GM23338 (cell line): ENCODE data around the gene SCPEP1. TPM values are rescaled to one million over a fixed set of nuclear protein-coding genes. Genes with fewer than 3 reads are reported as not detected.

Experiments
- ATAC-seq: fragments of 200-7000 bp; cut with Tn5 transposase; 3 replicates; pipeline ENCODE4 v1.9.1; 2020
- DNase-seq: peaks from one replicate; pipeline ENCODE4 v3.0.0-alpha.2; 2015; ENCODE audit warnings: low spot score
- H2AFZ ChIP-seq: fragments of 200-600 bp; sonication (generic); 2 replicates; pipeline ENCODE4 v1.8.0; 2016; ENCODE audit warnings: antibody characterized with exemption, mild to moderate bottlenecking, moderate library complexity
- H3F3A ChIP-seq: fragments of 200-600 bp; sonication (generic); replicated peaks from 2 replicates; pipeline ENCODE4 v1.8.0; 2017; ENCODE audit warnings: antibody characterized with exemption, mixed run types, low read depth
- H3K27ac ChIP-seq: fragments of 200-600 bp; sonication (generic); 2 replicates; pipeline ENCODE4 v1.6.1; 2016; ENCODE audit warnings: low read depth
- H3K27me3 ChIP-seq: fragments of 200-600 bp; sonication (generic); 2 replicates; pipeline ENCODE4 v1.8.0; 2016; ENCODE audit warnings: mild to moderate bottlenecking, mixed run types, moderate library complexity; ENCODE audit not compliant: insufficient read depth
- H3K36me3 ChIP-seq: fragments of 200-600 bp; sonication (generic); 2 replicates; pipeline ENCODE4 v1.8.0; 2016; ENCODE audit warnings: mild to moderate bottlenecking; ENCODE audit not compliant: insufficient read depth
- H3K4me1 ChIP-seq: fragments of 200-600 bp; sonication (generic); 2 replicates; pipeline ENCODE4 v1.8.0; 2016; ENCODE audit warnings: mild to moderate bottlenecking, moderate library complexity; ENCODE audit not compliant: insufficient read depth
- H3K4me2 ChIP-seq: fragments of 200-600 bp; sonication (generic); 2 replicates; pipeline ENCODE4 v1.7.1; 2017; ENCODE audit warnings: mixed run types
- H3K4me3 ChIP-seq: fragments of 200-600 bp; sonication (generic); 2 replicates; pipeline ENCODE4 v1.6.1; 2016; ENCODE audit warnings: mixed run types
- H3K79me2 ChIP-seq: fragments of 200-600 bp; sonication (generic); replicated peaks from 2 replicates; pipeline ENCODE4 v1.8.0; 2017; ENCODE audit warnings: mild to moderate bottlenecking; ENCODE audit not compliant: insufficient read depth
- H3K9me2 ChIP-seq: fragments of 200-600 bp; sonication (generic); 2 replicates; pipeline ENCODE4 v1.8.0; 2017; ENCODE audit not compliant: insufficient read depth
- H4K20me1 ChIP-seq: fragments of 200-600 bp; sonication (generic); replicated peaks from 2 replicates; pipeline ENCODE4 v1.8.0; 2017; ENCODE audit warnings: mild to moderate bottlenecking; ENCODE audit not compliant: insufficient read depth
- H3K27ac Mint-ChIP-seq: 2 replicates; pipeline ENCODE4 v1.8.0; 2020; ENCODE audit warnings: inconsistent platforms, mild to moderate bottlenecking, moderate library complexity, mixed read lengths
- H3K27me3 Mint-ChIP-seq: 3 replicates; pipeline ENCODE4 v1.8.0; 2022; ENCODE audit warnings: low read depth, mild to moderate bottlenecking, moderate library complexity, mixed read lengths, inconsistent platforms; ENCODE audit not compliant: insufficient read depth, poor library complexity
- H3K36me3 Mint-ChIP-seq: 3 replicates; pipeline ENCODE4 v1.8.0; 2021; ENCODE audit warnings: low read depth, mild to moderate bottlenecking, inconsistent platforms, moderate library complexity, mixed read lengths
- H3K4me1 Mint-ChIP-seq: 3 replicates; pipeline ENCODE4 v1.8.0; 2020; ENCODE audit warnings: mild to moderate bottlenecking, inconsistent platforms, mixed read lengths
- H3K4me3 Mint-ChIP-seq: 3 replicates; pipeline ENCODE4 v1.8.0; 2021; ENCODE audit warnings: moderate library complexity, mild to moderate bottlenecking, inconsistent platforms, mixed read lengths
- H3K9me3 Mint-ChIP-seq: 3 replicates; pipeline ENCODE4 v1.8.0; 2020; ENCODE audit warnings: moderate library complexity, mild to moderate bottlenecking, inconsistent platforms, mixed read lengths
- EZH2 ChIP-seq: fragments of 200-600 bp; sonication (generic); IDR thresholded peaks from one replicate; pipeline ENCODE4 v1.8.0; 2017; ENCODE audit warnings: antibody characterized with exemption, mild to moderate bottlenecking, low read depth; ENCODE audit not compliant: unreplicated experiment
- EZH2phosphoT487 ChIP-seq: fragments of 200-600 bp; sonication (generic); IDR thresholded peaks from one replicate; pipeline ENCODE4 v1.8.1; 2018; ENCODE audit warnings: antibody characterized with exemption; ENCODE audit not compliant: unreplicated experiment
- JUNB ChIP-seq: IDR thresholded peaks from one replicate; pipeline ENCODE4 v1.6.1; 2016; ENCODE audit warnings: antibody characterized with exemption; ENCODE audit not compliant: unreplicated experiment
- REST ChIP-seq: IDR thresholded peaks from one replicate; pipeline ENCODE4 v1.6.1; 2018; ENCODE audit warnings: antibody characterized with exemption; ENCODE audit not compliant: unreplicated experiment
- STAT1 ChIP-seq: IDR thresholded peaks from one replicate; pipeline ENCODE4 v1.6.1; 2016; ENCODE audit warnings: antibody characterized with exemption; ENCODE audit not compliant: unreplicated experiment
- ZNF114 ChIP-seq: fragments of 250-450 bp; sonication (Bioruptor Pico); IDR thresholded peaks from 2 replicates; pipeline ENCODE4 v1.5.0; 2020; ENCODE audit warnings: mild to moderate bottlenecking, moderate library complexity
- ZNF462 ChIP-seq: fragments of 250-450 bp; sonication (Bioruptor Pico); IDR thresholded peaks from 2 replicates; pipeline ENCODE4 v1.5.0; 2020; ENCODE audit warnings: mild to moderate bottlenecking, moderate library complexity
- polyA plus RNA-seq: library from polyadenylated mRNA; unstranded; fragments of >200 nt; fragmentation: Nextera tagmentation; extraction: Ambion mirVana; gene quantifications from 2 replicates; pipeline ENCODE4 v1.2.1, GENCODE V29; 2016
- total RNA-seq: library from RNA; depleted of rRNA; stranded (reverse); fragments of >200 nt; shearing (Covaris generic); gene quantifications from 2 replicates; pipeline ENCODE4 v1.2.3, GENCODE V29; 2014

SCPEP1 gene
- total and polyA plus RNA-seq, 2 experiments from 2014 or later = 46.6 to 52.1 TPM

GRCh38 chr17:56975656-56976055, 2.3 kb upstream of the SCPEP1 start (continued):
- TF ChIP-seq REST = no peak

GRCh38 chr17:56976941-56977608, 856 bp upstream of the SCPEP1 start:
- H3K4me2 ChIP-seq = peak overlapping the region; percentile 81
- Mint-ChIP-seq H3K27ac (no peak overlapping the region), H3K4me1 (peaks cover 45% of the 10 kb centered on the region), H3K27me3 (peaks cover 9% of the 10 kb centered on the region), H3K9me3 (peaks cover 18% of the 10 kb centered on the region), H3K36me3 (peaks cover 11% of the 10 kb centered on the region; the same call in 1 of the 3 replicates), H3K4me3 (peak overlapping the region; percentile 65)
- H3K79me2 ChIP-seq = 0 out of 2 replicates have a peak, but pooled peaks cover 4% of the 10 kb centered on the region
- H3K4me3 ChIP-seq = peak overlapping the region; percentile 85
- no peak for DNase-seq
- no peaks in the 10 kb centered on the region for H3K9me2 ChIP-seq
- H3K27ac ChIP-seq = no peak overlapping the region
- no peaks in the 10 kb centered on the region; the same call in 1 of the 2 replicates for H3K36me3 ChIP-seq
- H4K20me1 ChIP-seq = no peaks in the 10 kb centered on the region
- TF ChIP-seq STAT1 (no peak), ZNF114 (CRISPR knock-in tag) (no peak), EZH2 (no peak), REST (no peak), ZNF462 (no peak), EZH2phosphoT487 (no peak), JUNB (no peak)
- H3K27me3 ChIP-seq = no peaks in the 10 kb centered on the region
- no peaks in the 10 kb centered on the region; the same call in 1 of the 2 replicates for H3F3A ChIP-seq
- H2AFZ ChIP-seq = no peak overlapping the region
- peaks cover 19% of the 10 kb centered on the region for H3K4me1 ChIP-seq
- ATAC-seq = no peak
